CD4-positive, alpha-beta T cell treated with Interleukin-21 for 1 hour (primary cell): Measurements from ENCODE around the gene DMRT2.

Source experiments
- DNase-seq: peaks from one replicate; pipeline ENCODE4 v3.0.0-alpha.2; 2020

DMRT2 gene

GRCh38 chr9:1047591-1048230 lies 2.4 kb upstream of the DMRT2 start:
- no peak for DNase-seq

- DNase-seq = no peak
These were observed 1.9 kb upstream of the DMRT2 start for GRCh38 chr9:1048231-1048619.

- DNase-seq = no peak
These were observed 1.3 kb upstream of the DMRT2 start for GRCh38 chr9:1048811-1049210.

GRCh38 chr9:1049641-1050040 lies 516 bp upstream of the DMRT2 start:
- DNase-seq = no peak

- DNase-seq = no peak
These were observed 1.0 kb downstream of the DMRT2 start for GRCh38 chr9:1051210-1051583.

- peak; percentile 12 for DNase-seq
These were observed 1.6 kb downstream of the DMRT2 start for GRCh38 chr9:1051584-1052275.

- DNase-seq = no peak
These were observed 2.5 kb downstream of the DMRT2 start for GRCh38 chr9:1052365-1053281.

DNA sequence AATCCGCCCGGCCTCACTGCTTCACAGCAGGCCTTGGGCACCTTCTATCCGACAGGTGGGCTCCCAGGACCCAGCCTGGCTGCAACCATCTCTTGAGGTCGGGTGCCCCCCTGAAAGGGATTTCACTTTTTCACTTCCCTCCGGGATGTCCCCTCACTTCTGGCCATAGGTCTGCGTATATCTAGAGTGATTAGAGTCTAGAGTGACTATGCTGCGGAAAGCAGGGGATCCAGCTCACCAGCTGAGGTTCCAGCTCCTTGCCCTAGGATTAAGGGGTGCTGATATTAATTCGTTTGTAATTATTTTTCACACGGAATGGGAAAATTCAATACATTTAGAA lies 3.1 kb downstream of the DMRT2 start:
- DNase-seq = no peak

- DNase-seq = no peak
These were observed 3.8 kb downstream of the DMRT2 start for GRCh38 chr9:1053986-1054425.

GRCh38 chr9:1055166-1055565 lies 5.0 kb downstream of the DMRT2 start:
- DNase-seq = no peak

DNA sequence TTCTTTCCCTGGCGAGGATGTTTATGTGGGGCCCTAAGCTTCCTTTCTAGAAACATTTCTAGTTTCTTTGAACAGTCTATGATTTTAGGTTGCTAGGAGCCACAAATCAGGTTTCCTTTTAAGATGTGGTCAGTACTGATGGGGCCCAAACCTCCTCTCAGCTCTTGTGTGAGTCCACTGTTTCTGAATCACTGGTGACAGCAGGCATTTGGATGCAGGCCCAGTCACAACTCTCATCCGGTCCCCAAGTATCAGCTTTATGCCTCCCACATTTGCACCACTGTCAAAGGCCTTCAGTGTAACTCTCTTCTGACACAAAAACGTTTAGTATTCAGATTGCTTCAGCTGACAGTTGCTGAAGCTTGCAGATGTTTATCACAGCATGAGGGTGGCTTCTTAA lies 7.8 kb downstream of the DMRT2 start:
- no peak for DNase-seq

DNA sequence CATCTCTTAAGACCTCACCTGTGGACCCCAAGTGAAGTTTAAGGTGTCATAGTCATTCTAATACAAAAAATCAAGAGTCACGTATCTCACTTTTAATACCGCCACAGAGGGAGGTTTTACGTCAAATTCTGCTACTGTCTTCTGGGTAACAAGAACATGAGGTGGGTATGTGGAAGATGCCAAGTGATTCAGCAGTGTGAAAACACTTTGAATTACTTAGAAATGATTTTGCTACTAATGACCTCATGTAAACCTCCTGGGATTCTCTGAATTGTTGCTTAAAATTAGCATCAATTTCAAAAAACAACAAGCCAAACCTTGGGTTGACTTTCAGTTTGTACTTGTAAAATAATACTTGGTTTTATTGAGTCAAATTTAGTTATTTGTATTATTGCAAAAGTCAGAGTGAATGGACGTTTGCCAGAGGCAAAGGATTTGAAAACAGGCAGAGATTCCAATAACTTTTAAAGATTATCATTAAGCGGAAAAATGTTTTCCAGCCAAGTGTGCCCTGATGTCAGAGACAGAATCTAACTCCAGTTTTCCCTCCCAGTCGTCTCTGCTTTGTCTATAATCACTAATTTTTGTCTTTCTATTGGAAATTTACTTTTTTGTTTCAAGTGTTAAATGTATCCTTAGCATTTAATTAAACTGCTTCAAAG lies 8.8 kb downstream of the DMRT2 start:
- DNase-seq = no peak

DNA sequence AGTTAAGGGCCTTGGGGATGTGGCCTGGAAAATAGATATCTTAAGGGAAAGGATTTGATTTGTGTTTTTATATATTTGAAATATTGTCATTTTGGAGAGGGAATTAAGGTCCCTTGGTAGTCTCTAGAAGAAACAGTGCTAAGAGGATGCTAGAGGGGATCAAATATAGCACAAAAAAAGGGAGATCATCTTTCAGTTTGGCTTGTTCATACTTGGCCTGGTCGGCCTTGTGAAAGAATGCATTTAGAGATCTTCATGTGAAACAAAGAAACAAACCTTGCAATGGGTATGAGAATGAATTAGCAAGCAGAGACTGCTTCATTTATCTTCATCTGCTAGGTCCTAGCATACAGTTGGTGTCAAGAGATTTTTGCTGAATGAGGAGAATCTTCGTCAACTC lies 15.0 kb downstream of the DMRT2 start:
- no peak for DNase-seq

- DNase-seq = no peak
These were observed 20.5 kb downstream of the DMRT2 start for GRCh38 chr9:1070692-1071091.

DNA sequence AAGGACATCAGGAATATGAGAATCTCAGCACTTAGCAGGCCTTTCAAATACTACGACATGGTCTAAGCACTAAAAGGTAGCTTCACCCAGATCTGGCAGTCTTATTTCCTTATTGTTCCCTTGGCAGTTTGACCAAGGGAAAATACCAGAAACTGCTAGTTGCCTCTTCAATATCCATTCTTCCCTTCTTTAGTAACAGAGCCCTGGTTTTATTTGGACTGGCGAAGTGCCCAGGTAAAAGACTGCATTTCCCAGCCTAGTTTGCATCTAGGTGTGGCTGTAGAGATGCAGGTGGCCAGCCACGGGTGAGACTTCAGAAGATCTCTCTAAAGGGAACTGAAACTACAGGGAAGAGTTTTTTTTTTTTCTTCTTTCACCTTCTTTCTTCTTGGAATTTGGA lies 21.6 kb downstream of the DMRT2 start:
- DNase-seq = no peak

DNA sequence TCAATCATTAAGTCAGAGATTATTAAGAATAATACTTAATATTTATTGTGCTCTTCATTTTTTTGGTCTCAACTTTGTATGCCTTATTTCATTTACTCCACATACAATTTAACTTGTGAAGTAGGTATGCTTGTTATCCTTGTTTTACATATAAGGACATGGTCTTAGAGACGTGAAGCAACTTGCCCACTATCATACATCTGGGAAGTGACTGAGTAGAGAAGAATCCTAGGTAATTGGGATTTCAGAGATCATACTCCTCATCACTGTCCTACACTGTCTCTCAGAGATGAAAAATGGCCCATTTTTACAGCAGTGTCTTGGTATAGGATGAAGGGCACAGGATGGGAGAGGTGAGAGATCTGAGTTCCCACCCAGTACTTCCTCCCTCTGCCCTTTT lies 23.3 kb downstream of the DMRT2 start:
- no peak for DNase-seq

- DNase-seq = no peak
These were observed 27.5 kb downstream of the DMRT2 start for GRCh38 chr9:1077616-1078015.

GRCh38 chr9:1083325-1083913 lies 33.3 kb downstream of the DMRT2 start:
- DNase-seq = no peak

GRCh38 chr9:1085086-1085485 lies 34.9 kb downstream of the DMRT2 start:
- no peak for DNase-seq

DNA sequence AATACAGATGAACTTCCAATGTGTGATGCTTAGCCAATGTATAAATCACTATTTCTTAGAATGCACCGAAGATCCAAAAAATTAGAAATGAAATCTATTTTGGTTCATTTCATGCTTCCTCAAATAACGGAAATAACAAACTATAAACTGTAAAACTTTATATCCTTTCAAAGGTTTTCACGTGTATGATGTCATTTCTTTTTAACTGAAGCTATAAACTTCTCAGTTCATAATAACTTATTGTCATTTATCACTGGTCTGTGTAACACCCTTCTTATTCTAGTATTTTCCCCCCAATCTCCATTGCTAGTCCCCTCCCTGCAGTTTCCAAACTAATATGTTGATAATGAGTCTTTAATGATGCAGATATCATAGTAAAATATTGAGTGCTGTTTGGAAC lies 36.4 kb downstream of the DMRT2 start:
- no peak for DNase-seq

DNA sequence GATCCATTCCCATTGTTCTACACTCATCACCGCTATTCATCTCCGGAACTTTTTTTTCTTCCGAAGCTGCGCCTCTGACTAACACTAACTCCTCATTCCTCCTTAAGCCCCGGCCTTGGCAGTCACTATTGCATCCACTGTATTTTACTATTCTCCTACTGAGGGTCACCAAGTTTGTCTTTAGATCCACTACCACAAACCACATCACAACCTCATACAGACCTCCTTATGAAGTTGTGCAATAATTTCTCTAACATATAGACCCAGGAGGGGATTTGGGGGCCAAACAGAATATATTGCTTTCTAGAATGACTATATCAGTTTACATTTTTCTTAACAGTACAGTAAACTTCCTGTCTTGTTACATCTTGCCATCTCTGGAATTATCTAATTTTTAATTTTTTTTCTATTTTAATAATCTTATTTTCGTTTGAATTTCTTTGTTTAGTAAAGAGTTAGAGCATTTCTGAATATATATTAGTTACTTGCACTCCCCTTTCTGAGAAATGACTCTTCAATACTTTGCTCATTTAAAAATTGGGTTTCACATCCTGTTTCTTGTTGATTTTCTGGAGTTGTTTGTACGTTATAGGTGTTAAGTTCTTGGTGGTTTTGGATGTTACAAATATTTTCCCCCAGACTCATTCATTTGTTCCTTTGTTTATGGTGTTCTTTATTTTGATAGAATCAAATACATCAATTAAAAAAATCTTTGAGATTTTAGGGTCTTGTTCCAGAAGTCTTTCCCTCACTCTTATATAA lies 37.1 kb downstream of the DMRT2 start:
- DNase-seq = no peak

DNA sequence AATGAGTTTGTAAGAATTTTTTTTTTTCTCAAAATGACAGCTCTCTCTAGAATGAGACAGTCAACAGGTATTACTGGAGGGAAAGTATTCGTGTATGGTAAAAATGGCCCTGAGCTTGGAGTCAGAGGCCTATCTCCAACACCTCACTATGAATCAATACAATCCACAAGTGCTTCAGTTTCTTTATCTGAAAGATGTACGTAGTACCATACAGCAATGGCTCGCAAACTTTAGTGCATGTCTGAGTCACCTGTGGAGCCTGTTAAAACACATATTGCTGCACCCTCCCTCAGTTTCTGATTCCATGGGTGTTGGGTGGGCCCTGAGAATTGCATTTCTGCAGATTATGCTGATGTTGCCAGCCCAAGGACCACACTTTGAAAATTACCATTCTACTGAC lies 44.6 kb downstream of the DMRT2 start:
- no peak for DNase-seq
